ENCODE data around the gene ZNF609.
A peak's percentile ranks its signal among the peaks of the same experiment; 100 is the strongest.

ZNF609 gene

DNA sequence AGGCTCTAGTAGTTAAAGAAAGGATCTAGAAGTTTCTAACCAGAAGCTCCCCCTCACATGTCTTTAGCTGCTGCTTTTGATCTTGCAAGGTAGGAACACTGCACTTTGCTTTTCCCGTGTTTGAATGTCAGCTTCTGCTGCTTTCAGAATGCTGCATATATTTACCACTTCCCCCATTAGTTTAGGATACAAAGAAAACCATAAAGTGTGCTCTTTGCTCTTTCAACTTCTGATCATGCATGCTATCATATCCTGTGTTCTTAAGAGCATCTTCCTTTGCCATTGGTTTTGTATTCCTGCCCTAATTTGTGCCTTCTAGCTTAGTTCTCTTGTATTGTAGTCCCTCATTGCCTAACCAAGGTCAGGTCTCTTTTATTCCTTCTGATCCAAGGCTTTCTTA lies 43.3 kb downstream of the ZNF609 start:
- DNase-seq (ENCODE audit: insufficient read length) = no peak
- no peak for TF ChIP-seq POLR2A (IDR thresholded peaks at IDR 0.05; ENCODE audit: low read depth, low read length)
- no peak for TF ChIP-seq POLR2AphosphoS5 (IDR thresholded peaks at IDR 0.05; ENCODE audit: low read depth, low read length)
- TF ChIP-seq TAF1 (IDR thresholded peaks at IDR 0.05; ENCODE audit: borderline replicate concordance, low read depth, low read length) = no peak
- FAIRE-seq = no peak

- peak; percentile 43 for DNase-seq (ENCODE audit: insufficient read length)
- peak; percentile 44 for FAIRE-seq
- TF ChIP-seq TAF1 (IDR thresholded peaks at IDR 0.05; ENCODE audit: borderline replicate concordance, low read depth, low read length) = no peak
- no peak for TF ChIP-seq POLR2A (IDR thresholded peaks at IDR 0.05; ENCODE audit: low read depth, low read length)
- TF ChIP-seq POLR2AphosphoS5 (IDR thresholded peaks at IDR 0.05; ENCODE audit: low read depth, low read length) = no peak
Measured at GRCh38 chr15:64507293-64507802, 47.0 kb downstream of the ZNF609 start.

GRCh38 chr15:64507845-64508244 lies 47.5 kb downstream of the ZNF609 start:
- DNase-seq (ENCODE audit: insufficient read length) = no peak

GRCh38 chr15:64513823-64514222 lies 53.4 kb downstream of the ZNF609 start:
- no peak for TF ChIP-seq POLR2A (IDR thresholded peaks at IDR 0.05; ENCODE audit: low read depth, low read length)
- TF ChIP-seq POLR2AphosphoS5 (IDR thresholded peaks at IDR 0.05; ENCODE audit: low read depth, low read length) = no peak
- no peak for TF ChIP-seq TAF1 (IDR thresholded peaks at IDR 0.05; ENCODE audit: borderline replicate concordance, low read depth, low read length)
- DNase-seq (ENCODE audit: insufficient read length) (no peak), FAIRE-seq (no peak)

More at GRCh38 chr15:64507845-64508244, 47.5 kb downstream of the ZNF609 start:
- FAIRE-seq = peak; percentile 54
- TF ChIP-seq TAF1 (IDR thresholded peaks at IDR 0.05; ENCODE audit: borderline replicate concordance, low read depth, low read length) (no peak), POLR2AphosphoS5 (IDR thresholded peaks at IDR 0.05; ENCODE audit: low read depth, low read length) (no peak), POLR2A (IDR thresholded peaks at IDR 0.05; ENCODE audit: low read depth, low read length) (no peak)

DNA sequence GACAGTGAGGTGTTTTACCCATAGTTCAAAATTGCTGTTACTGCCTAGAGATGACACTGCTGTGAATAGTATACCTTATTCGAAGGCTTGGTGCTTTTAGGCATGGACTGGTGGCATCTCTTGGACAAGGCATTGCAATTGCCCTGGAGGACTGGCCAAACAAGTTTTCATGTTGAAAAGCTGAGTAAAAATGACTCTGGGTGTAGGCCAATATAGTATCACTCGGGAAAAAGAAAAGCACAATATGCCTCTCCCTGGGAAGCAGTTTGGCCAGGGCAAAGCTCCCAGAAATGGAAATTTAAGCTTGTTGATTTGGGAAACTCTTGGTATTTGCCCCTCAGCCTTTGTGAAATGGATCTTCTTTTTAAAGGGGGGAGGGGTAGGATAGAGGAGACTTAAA lies 54.8 kb downstream of the ZNF609 start:
- TF ChIP-seq POLR2AphosphoS5 (IDR thresholded peaks at IDR 0.05; ENCODE audit: low read depth, low read length) = no peak
- no peak for TF ChIP-seq POLR2A (IDR thresholded peaks at IDR 0.05; ENCODE audit: low read depth, low read length)
- TF ChIP-seq TAF1 (IDR thresholded peaks at IDR 0.05; ENCODE audit: borderline replicate concordance, low read depth, low read length) = no peak
- no peak for FAIRE-seq
- DNase-seq (ENCODE audit: insufficient read length) = no peak

GRCh38 chr15:64515825-64516224 lies 55.4 kb downstream of the ZNF609 start:
- no peak for DNase-seq (ENCODE audit: insufficient read length)
- no peak for FAIRE-seq
- TF ChIP-seq POLR2A (IDR thresholded peaks at IDR 0.05; ENCODE audit: low read depth, low read length) = no peak
- TF ChIP-seq POLR2AphosphoS5 (IDR thresholded peaks at IDR 0.05; ENCODE audit: low read depth, low read length) = no peak
- TF ChIP-seq TAF1 (IDR thresholded peaks at IDR 0.05; ENCODE audit: borderline replicate concordance, low read depth, low read length) = no peak

GRCh38 chr15:64519897-64520296 lies 59.5 kb downstream of the ZNF609 start:
- FAIRE-seq = no peak
- TF ChIP-seq POLR2AphosphoS5 (IDR thresholded peaks at IDR 0.05; ENCODE audit: low read depth, low read length) (no peak), POLR2A (IDR thresholded peaks at IDR 0.05; ENCODE audit: low read depth, low read length) (no peak), TAF1 (IDR thresholded peaks at IDR 0.05; ENCODE audit: borderline replicate concordance, low read depth, low read length) (no peak)
- DNase-seq (ENCODE audit: insufficient read length) = no peak

- TF ChIP-seq POLR2A (IDR thresholded peaks at IDR 0.05; ENCODE audit: low read depth, low read length) = no peak
- TF ChIP-seq TAF1 (IDR thresholded peaks at IDR 0.05; ENCODE audit: borderline replicate concordance, low read depth, low read length) = no peak
- TF ChIP-seq POLR2AphosphoS5 (IDR thresholded peaks at IDR 0.05; ENCODE audit: low read depth, low read length) = no peak
- FAIRE-seq = no peak
- DNase-seq (ENCODE audit: insufficient read length) = no peak
Measured at GRCh38 chr15:64521201-64521600, 60.8 kb downstream of the ZNF609 start.

GRCh38 chr15:64521726-64522164 lies 61.4 kb downstream of the ZNF609 start:
- FAIRE-seq (no peak), DNase-seq (ENCODE audit: insufficient read length) (no peak)
- TF ChIP-seq POLR2A (IDR thresholded peaks at IDR 0.05; ENCODE audit: low read depth, low read length) (no peak), POLR2AphosphoS5 (IDR thresholded peaks at IDR 0.05; ENCODE audit: low read depth, low read length) (no peak), TAF1 (IDR thresholded peaks at IDR 0.05; ENCODE audit: borderline replicate concordance, low read depth, low read length) (no peak)

- DNase-seq (ENCODE audit: insufficient read length) = no peak
- no peak for TF ChIP-seq POLR2A (IDR thresholded peaks at IDR 0.05; ENCODE audit: low read depth, low read length)
- no peak for TF ChIP-seq POLR2AphosphoS5 (IDR thresholded peaks at IDR 0.05; ENCODE audit: low read depth, low read length)
- no peak for TF ChIP-seq TAF1 (IDR thresholded peaks at IDR 0.05; ENCODE audit: borderline replicate concordance, low read depth, low read length)
- FAIRE-seq = no peak
Measured at GRCh38 chr15:64522226-64522823, 61.9 kb downstream of the ZNF609 start.

- TF ChIP-seq POLR2AphosphoS5 (IDR thresholded peaks at IDR 0.05; ENCODE audit: low read depth, low read length) (no peak), TAF1 (IDR thresholded peaks at IDR 0.05; ENCODE audit: borderline replicate concordance, low read depth, low read length) (no peak), POLR2A (IDR thresholded peaks at IDR 0.05; ENCODE audit: low read depth, low read length) (no peak)
- FAIRE-seq (no peak), DNase-seq (ENCODE audit: insufficient read length) (no peak)
Measured at GRCh38 chr15:64523240-64523639, 62.9 kb downstream of the ZNF609 start.

DNA sequence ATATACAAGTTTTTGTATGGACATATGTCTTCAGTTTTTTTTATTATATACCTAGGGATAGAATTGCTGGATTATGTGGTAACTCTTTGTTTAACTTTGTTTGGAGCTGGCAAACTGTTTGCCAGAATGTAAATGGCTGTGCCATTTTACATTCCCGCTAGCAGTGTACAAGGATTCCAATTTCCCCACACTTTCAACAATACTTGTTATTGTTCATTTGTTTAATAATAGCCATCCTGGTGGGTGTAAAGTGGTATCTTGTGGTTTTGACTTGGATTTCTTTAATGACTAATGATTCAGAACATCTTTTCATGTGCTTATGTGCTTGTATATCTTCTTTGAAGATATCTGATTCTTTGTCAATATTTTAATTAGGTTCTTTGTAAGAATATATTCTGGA lies 64.4 kb downstream of the ZNF609 start:
- FAIRE-seq (no peak), DNase-seq (ENCODE audit: insufficient read length) (no peak)
- no peak for TF ChIP-seq POLR2AphosphoS5 (IDR thresholded peaks at IDR 0.05; ENCODE audit: low read depth, low read length)
- no peak for TF ChIP-seq TAF1 (IDR thresholded peaks at IDR 0.05; ENCODE audit: borderline replicate concordance, low read depth, low read length)
- TF ChIP-seq POLR2A (IDR thresholded peaks at IDR 0.05; ENCODE audit: low read depth, low read length) = no peak

Measured in GM12892 (cell line).